HCT116 (cell line): ENCODE measurements around the gene TMEM42. TPM values are rescaled to one million over a fixed set of nuclear protein-coding genes. Genes with fewer than 3 reads are reported as not detected.

ENCODE experiments used
- ATAC-seq: fragments of 200-7000 bp; cut with Tn5 transposase; 2 replicates; pipeline ENCODE4 v1.9.1; 2020; ENCODE audit warnings: mild to moderate bottlenecking, moderate library complexity
- BruUV-seq: library from RNA; stranded (reverse); fragments of 400-500 nt; replicated peaks from 2 replicates; lab custom pipeline; 2021; lab: Mats Ljungman, UMichigan
- CTCF ChIA-PET: fragments of 300-600 bp; sonication (Branson Sonifier 250); formaldehyde crosslinking; loops from one replicate; lab custom pipeline; 2021; ENCODE audit warnings: antibody characterized with exemption; lab: Charles Lee
- POLR2A ChIA-PET: fragments of 300-600, 350-600 bp; sonication (Branson Sonifier 250); formaldehyde crosslinking; loops from one replicate; lab custom pipeline; 2021; ENCODE audit warnings: antibody characterized with exemption; lab: Charles Lee
- RAD21 ChIA-PET, 2 experiments: fragments of 300-600 bp; sonication (Branson Sonifier 250); formaldehyde crosslinking; loops; one replicate each; lab custom pipeline; 2023; ENCODE audit warnings: low total read pairs in 2 of 2; ENCODE audit not compliant: uncharacterized antibody in 2 of 2, unreplicated experiment in 2 of 2, low non-redundant PET in 1 of 2; lab: Charles Lee
- DNase-seq: peaks from one replicate; pipeline ENCODE4 v3.0.0-alpha.2; 2010; ENCODE audit warnings: low read depth, low spot score
- H2AFZ ChIP-seq: fragments of 200-600 bp; shearing (Covaris generic), sonication (generic); 2 replicates; pipeline ENCODE4 v1.6.1; 2017; ENCODE audit warnings: low read depth, mixed run types, mixed read lengths, antibody characterized with exemption, low read length; ENCODE audit not compliant: poor library complexity, severe bottlenecking
- H3K27ac ChIP-seq: 2 replicates; pipeline ENCODE4 v1.5.1; 2012; ENCODE audit warnings: low read depth, low read length
- H3K27me3 ChIP-seq: fragments of 200-600 bp; sonication (generic); 2 replicates; pipeline ENCODE4 v1.6.1; 2016; ENCODE audit warnings: mixed run types, low read length, mixed read lengths; ENCODE audit not compliant: insufficient read depth
- H3K36me3 ChIP-seq, 2 experiments: fragments of 200-500 bp in 1 of 2; fragments of 200-600 bp in 1 of 2; sonication (Bioruptor generic) in 1 of 2; sonication (generic) in 1 of 2; 2 replicates each; pipeline versions ENCODE4 v1.5.1 to v1.6.1; 2014 to 2016; ENCODE audit warnings: low read length in 2 of 2, inconsistent platforms in 1 of 2, mixed read lengths in 1 of 2, mixed run types in 1 of 2; ENCODE audit not compliant: insufficient read depth in 2 of 2, control insufficient read depth in 1 of 2
- H3K4me1 ChIP-seq, 2 experiments: fragments of 200-600 bp in 1 of 2; sonication (generic) in 1 of 2; 2 replicates each; pipeline versions ENCODE4 v1.5.1 to v1.6.1; 2012 to 2017; ENCODE audit warnings: low read length in 2 of 2, inconsistent platforms in 1 of 2, mild to moderate bottlenecking in 1 of 2, mixed read lengths in 1 of 2, mixed run types in 1 of 2, moderate library complexity in 1 of 2; ENCODE audit not compliant: insufficient read depth in 2 of 2, control insufficient read depth in 1 of 2
- H3K4me2 ChIP-seq: fragments of 200-600 bp; sonication (generic); 2 replicates; pipeline ENCODE4 v1.6.1; 2017; ENCODE audit warnings: mixed run types, low read length, mixed read lengths
- H3K4me3 ChIP-seq, 2 experiments: fragments of 200-600 bp in 1 of 2; sonication (generic) in 1 of 2; replicated peaks in 1 of 2; 2 replicates each; pipeline ENCODE4 v1.5.1; 2011 to 2016; ENCODE audit warnings: low read length in 2 of 2, control low read depth in 1 of 2, low read depth in 1 of 2, mild to moderate bottlenecking in 1 of 2, mixed read lengths in 1 of 2, mixed run types in 1 of 2
- H3K79me2 ChIP-seq: fragments of 200-600 bp; sonication (generic); 2 replicates; pipeline ENCODE4 v1.6.1; 2017; ENCODE audit warnings: mild to moderate bottlenecking, mixed run types, low read length, moderate library complexity, mixed read lengths; ENCODE audit not compliant: insufficient read depth
- H3K9ac ChIP-seq: fragments of 200-600 bp; sonication (generic); 2 replicates; pipeline ENCODE4 v1.6.1; 2016; ENCODE audit warnings: low read length, mixed read lengths
- H3K9me2 ChIP-seq: fragments of 200-600 bp; sonication (generic), shearing (Covaris generic); 2 replicates; pipeline ENCODE4 v1.6.1; 2017; ENCODE audit warnings: mixed run types, mild to moderate bottlenecking, moderate library complexity; ENCODE audit not compliant: insufficient read depth
- H3K9me3 ChIP-seq, 2 experiments: fragments of 200-500 bp in 1 of 2; fragments of 200-600 bp in 1 of 2; sonication (Bioruptor generic) in 1 of 2; sonication (generic) in 1 of 2; 2 replicates each; pipeline ENCODE4 v1.6.1; 2014 to 2017; ENCODE audit warnings: low read length in 2 of 2, mixed read lengths in 2 of 2, inconsistent platforms in 1 of 2, low read depth in 1 of 2, mild to moderate bottlenecking in 1 of 2, mixed run types in 1 of 2, moderate library complexity in 1 of 2; ENCODE audit not compliant: control insufficient read depth in 1 of 2, insufficient read depth in 1 of 2
- H4K20me1 ChIP-seq: fragments of 200-600 bp; sonication (generic), shearing (Covaris generic); 2 replicates; pipeline ENCODE4 v1.6.1; 2017; ENCODE audit warnings: mixed run types, mild to moderate bottlenecking, moderate library complexity; ENCODE audit not compliant: insufficient read depth
- ATF3 ChIP-seq: IDR thresholded peaks from 2 replicates; pipeline ENCODE4 v1.6.1; 2012
- CBX3 ChIP-seq: IDR thresholded peaks from 2 replicates; pipeline ENCODE4 v1.6.1; 2012; ENCODE audit warnings: low read depth
- CEBPB ChIP-seq: IDR thresholded peaks from 2 replicates; pipeline ENCODE4 v1.6.1; 2012; ENCODE audit warnings: low read depth
- CTCF ChIP-seq, 3 experiments: fragments of 200-600 bp in 1 of 3; sonication (generic) in 1 of 3; IDR thresholded peaks in 2 of 3; conservative IDR thresholded peaks in 1 of 3; 2 replicates each; pipeline ENCODE4 v1.5.1; 2012 to 2017; ENCODE audit warnings: low read depth in 2 of 3, low read length in 2 of 3, antibody characterized with exemption in 1 of 3, borderline replicate concordance in 1 of 3, control low read depth in 1 of 3, mild to moderate bottlenecking in 1 of 3, mixed read lengths in 1 of 3, mixed run types in 1 of 3, moderate library complexity in 1 of 3; ENCODE audit not compliant: insufficient read depth in 1 of 3
- ELF1 ChIP-seq: IDR thresholded peaks from 2 replicates; pipeline ENCODE4 v1.6.1; 2012; ENCODE audit warnings: low read depth, borderline replicate concordance
- EZH2 ChIP-seq: fragments of 200-600 bp; sonication (generic); IDR thresholded peaks from 2 replicates; pipeline ENCODE4 v1.6.1; 2017; ENCODE audit warnings: antibody characterized with exemption, mixed run types
- JUND ChIP-seq: IDR thresholded peaks from 2 replicates; pipeline ENCODE4 v1.6.1; 2012
- MAX ChIP-seq: IDR thresholded peaks from 2 replicates; pipeline ENCODE4 v1.6.1; 2012
- POLR2A ChIP-seq: IDR thresholded peaks from 2 replicates; pipeline ENCODE4 v1.7.0; 2011; ENCODE audit warnings: borderline replicate concordance; ENCODE audit not compliant: insufficient read depth, insufficient read length; ENCODE audit errors: extremely low read depth
- RAD21 ChIP-seq: IDR thresholded peaks from 2 replicates; pipeline ENCODE4 v1.6.1; 2012; ENCODE audit warnings: low read depth, mild to moderate bottlenecking
- REST ChIP-seq: IDR thresholded peaks from 2 replicates; pipeline ENCODE4 v1.6.1; 2012; ENCODE audit warnings: low read depth
- SIN3A ChIP-seq: IDR thresholded peaks from 2 replicates; pipeline ENCODE4 v1.6.1; 2012; ENCODE audit warnings: low read depth
- SRF ChIP-seq: IDR thresholded peaks from 2 replicates; pipeline ENCODE4 v1.6.1; 2012; ENCODE audit warnings: low read depth
- TCF7L2 ChIP-seq: IDR thresholded peaks from 2 replicates; pipeline ENCODE4 v1.7.0; 2011; ENCODE audit warnings: borderline replicate concordance, inconsistent platforms; ENCODE audit not compliant: insufficient read depth, insufficient read length; ENCODE audit errors: extremely low read depth
- YY1 ChIP-seq: IDR thresholded peaks from 2 replicates; pipeline ENCODE4 v1.6.1; 2011; ENCODE audit warnings: low read length, low read depth, moderate library complexity, mild to moderate bottlenecking; ENCODE audit not compliant: insufficient replicate concordance; ENCODE audit errors: extremely low read depth
- ZFX ChIP-seq: fragments of 450-650 bp; IDR thresholded peaks from 2 replicates; pipeline ENCODE4 v1.6.1; 2017
- intact Hi-C: fragments of 100-400 bp; cut with micrococcal nuclease; formaldehyde crosslinking; loops from 2 replicates; pipeline ENCODE4 v1.10.0; 2022
- total RNA-seq: library from RNA; stranded (reverse); gene quantifications from one replicate; pipeline ENCODE4 v1.2.1, GENCODE V29; 2021; ENCODE audit not compliant: unreplicated experiment

TMEM42 gene
- total RNA-seq, 1 experiment from 2014 or later, result 13.9 TPM

- peaks cover 0 to 7% of the 10 kb centered on the region in 2 experiments; a peak in 1 of 4 replicates for H3K9me3 ChIP-seq
- no TSS peak for BruUV-seq
- no peaks in the 10 kb centered on the region for H3K9me2 ChIP-seq
- TF ChIP-seq EZH2 (no peak), JUND (no peak), YY1 (no peak)
- H3K9ac ChIP-seq, result no peak overlapping the region
- no peak overlapping the region for H3K4me2 ChIP-seq
- no peak overlapping the region for H3K4me3 ChIP-seq
- H3K4me1 ChIP-seq, result no peaks in the 10 kb centered on the region
- ChIA-PET POLR2A (no interaction called here), RAD21 (no interaction called here), CTCF (no interaction called here)
- H4K20me1 ChIP-seq, result no peaks in the 10 kb centered on the region
- no peak for ATAC-seq
- no peak overlapping the region for H3K27ac ChIP-seq
- H2AFZ ChIP-seq, result no peak overlapping the region
- intact Hi-C loops, result no loop called here
- H3K27me3 ChIP-seq, result no peaks in the 10 kb centered on the region
- peaks cover 22 to 39% of the 10 kb centered on the region in 2 experiments for H3K36me3 ChIP-seq
- DNase-seq, result no peak
- no peaks in the 10 kb centered on the region for H3K79me2 ChIP-seq
These were observed 29.7 kb upstream of the TMEM42 start for GRCh38 chr3:44832032-44832431.

DNA sequence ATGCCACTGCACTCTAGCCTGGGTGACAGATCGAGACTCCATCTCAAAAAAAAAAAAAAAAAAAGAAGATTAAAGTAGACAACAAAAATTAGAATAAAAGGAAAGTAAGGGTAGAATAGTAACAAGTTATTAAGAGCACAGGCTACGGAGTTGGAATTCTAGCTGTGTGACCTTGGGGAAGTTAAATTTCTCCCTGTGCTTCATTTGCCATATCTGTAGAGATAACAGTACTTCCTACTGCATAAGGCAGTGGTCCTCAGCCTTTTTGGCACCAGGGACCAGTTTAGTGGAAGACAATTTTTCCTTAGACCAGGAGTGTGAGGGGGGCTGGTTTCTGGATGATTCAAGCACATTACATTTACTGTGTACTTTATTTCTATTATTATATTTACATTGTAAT lies 28.7 kb upstream of the TMEM42 start:
- Histone ChIP-seq H3K9me2 (no peaks in the 10 kb centered on the region), H3K27me3 (no peaks in the 10 kb centered on the region), H3K4me1 (no peaks in the 10 kb centered on the region), H3K4me2 (no peak overlapping the region), H4K20me1 (no peaks in the 10 kb centered on the region), H2AFZ (no peak overlapping the region), H3K9ac (no peak overlapping the region), H3K79me2 (no peaks in the 10 kb centered on the region), H3K9me3 (peaks cover 0 to 8% of the 10 kb centered on the region in 2 experiments; a peak in 1 of 4 replicates), H3K27ac (no peak overlapping the region), H3K36me3 (peaks cover 21 to 46% of the 10 kb centered on the region in 2 experiments), H3K4me3 (no peak overlapping the region)
- no TSS peak for BruUV-seq
- POLR2A ChIA-PET, result no interaction called here
- RAD21 ChIA-PET, result no interaction called here
- DNase-seq, result no peak
- intact Hi-C loops, result no loop called here
- ATAC-seq, result no peak
- CTCF ChIA-PET, result no interaction called here
- no peak for TF ChIP-seq EZH2
- no peak for TF ChIP-seq REST
- no peak for TF ChIP-seq POLR2A
- TF ChIP-seq JUND, result no peak
- no peak for TF ChIP-seq SRF
- TF ChIP-seq ATF3, result no peak
- no peak for TF ChIP-seq CTCF (IDR thresholded peaks at IDR 0.05 in 2 of 3, conservative IDR thresholded peaks at IDR 0.05 in 1 of 3; ENCODE audit: borderline replicate concordance in 1 of 3, insufficient read depth in 1 of 3, low read depth in 2 of 3, low read length in 2 of 3)
- TF ChIP-seq CEBPB, result no peak
- TF ChIP-seq CBX3, result no peak
- TF ChIP-seq TCF7L2, result no peak
- no peak for TF ChIP-seq SIN3A
- TF ChIP-seq MAX, result no peak
- TF ChIP-seq ZFX, result no peak
- TF ChIP-seq ELF1, result no peak
- TF ChIP-seq RAD21, result no peak
